ENCODE data around the gene ZFHX3.

GRCh38 chr16:73031155-73031866, 16.6 kb downstream of the ZFHX3 start:
- TF ChIP-seq CTCF (IDR thresholded peaks at IDR 0.05; ENCODE audit: low read depth, low read length) (peak; percentile 11; the same call in 1 of the 2 replicates), EZH2phosphoT487 (IDR thresholded peaks at IDR 0.05; ENCODE audit: low read depth) (no peak)
